ENCODE data around the gene C6orf52. TPM values are rescaled to one million over a fixed set of nuclear protein-coding genes. Genes with fewer than 3 reads are reported as not detected.

Gene C6orf52
- total and polyA plus RNA-seq, 9 of the 15 experiments (the other 6 are each of a cell fraction or from before 2014, with no cell fraction given): 6.7 to 37.0 (median 11.1) TPM

DNA sequence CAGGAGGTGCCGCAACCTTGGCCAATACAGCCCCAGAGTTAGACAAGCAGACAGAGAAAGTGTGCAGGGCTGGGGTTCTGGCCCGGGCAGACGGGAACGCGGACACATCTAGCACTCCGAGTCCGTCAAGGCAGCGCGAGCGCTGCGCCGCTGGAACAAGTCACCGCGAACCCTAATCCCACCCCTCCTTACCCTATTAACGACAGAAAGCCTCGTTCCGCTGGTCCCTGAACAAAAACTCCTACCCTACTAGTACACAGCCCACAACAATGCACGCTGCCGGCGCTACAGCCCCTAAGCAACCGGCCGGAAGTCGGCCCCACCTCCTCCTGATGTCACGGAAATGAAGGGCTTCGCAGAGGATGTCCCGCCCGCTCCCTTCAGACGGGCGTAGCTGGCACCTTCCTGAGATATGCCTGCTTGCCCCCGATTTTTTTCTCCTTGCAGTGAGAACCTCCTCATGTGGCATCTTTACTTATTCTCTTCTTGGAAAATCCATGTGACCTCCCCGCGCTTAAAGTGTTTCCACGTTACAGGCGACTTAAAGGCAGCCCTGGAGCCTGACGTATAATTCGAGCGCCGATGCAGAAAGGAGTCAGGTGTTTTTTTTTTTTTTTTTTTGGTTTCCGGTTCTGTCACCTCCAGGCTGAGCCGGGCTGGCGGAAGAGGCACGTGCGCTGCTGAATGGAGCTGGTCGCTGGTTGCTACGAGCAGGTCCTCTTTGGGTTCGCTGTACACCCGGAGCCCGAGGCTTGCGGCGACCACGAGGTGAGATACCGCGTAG, at the start of gene C6orf52, which contains the start of gene PAK1IP1 (continued):
- TF ChIP-seq ZNF263 (CRISPR knock-in tag; IDR thresholded peaks at IDR 0.05; ENCODE audit: borderline replicate concordance): no peak; the same call in 1 of the 2 replicates
- TF ChIP-seq, protein P1, sequence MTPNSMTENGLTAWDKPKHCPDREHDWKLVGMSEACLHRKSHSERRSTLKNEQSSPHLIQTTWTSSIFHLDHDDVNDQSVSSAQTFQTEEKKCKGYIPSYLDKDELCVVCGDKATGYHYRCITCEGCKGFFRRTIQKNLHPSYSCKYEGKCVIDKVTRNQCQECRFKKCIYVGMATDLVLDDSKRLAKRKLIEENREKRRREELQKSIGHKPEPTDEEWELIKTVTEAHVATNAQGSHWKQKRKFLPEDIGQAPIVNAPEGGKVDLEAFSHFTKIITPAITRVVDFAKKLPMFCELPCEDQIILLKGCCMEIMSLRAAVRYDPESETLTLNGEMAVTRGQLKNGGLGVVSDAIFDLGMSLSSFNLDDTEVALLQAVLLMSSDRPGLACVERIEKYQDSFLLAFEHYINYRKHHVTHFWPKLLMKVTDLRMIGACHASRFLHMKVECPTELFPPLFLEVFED (CRISPR knock-in tag; conservative IDR thresholded peaks at IDR 0.05): no peak
- TF ChIP-seq KAT8 (IDR thresholded peaks at IDR 0.05; ENCODE audit: low read depth): no peak
- no peak; the same call in 1 of the 2 replicates for TF ChIP-seq ZNF175 (CRISPR knock-in tag; IDR thresholded peaks at IDR 0.05; ENCODE audit: low read depth)
- TF ChIP-seq, protein P2, sequence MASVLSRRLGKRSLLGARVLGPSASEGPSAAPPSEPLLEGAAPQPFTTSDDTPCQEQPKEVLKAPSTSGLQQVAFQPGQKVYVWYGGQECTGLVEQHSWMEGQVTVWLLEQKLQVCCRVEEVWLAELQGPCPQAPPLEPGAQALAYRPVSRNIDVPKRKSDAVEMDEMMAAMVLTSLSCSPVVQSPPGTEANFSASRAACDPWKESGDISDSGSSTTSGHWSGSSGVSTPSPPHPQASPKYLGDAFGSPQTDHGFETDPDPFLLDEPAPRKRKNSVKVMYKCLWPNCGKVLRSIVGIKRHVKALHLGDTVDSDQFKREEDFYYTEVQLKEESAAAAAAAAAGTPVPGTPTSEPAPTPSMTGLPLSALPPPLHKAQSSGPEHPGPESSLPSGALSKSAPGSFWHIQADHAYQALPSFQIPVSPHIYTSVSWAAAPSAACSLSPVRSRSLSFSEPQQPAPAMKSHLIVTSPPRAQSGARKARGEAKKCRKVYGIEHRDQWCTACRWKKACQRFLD (CRISPR knock-in tag; IDR thresholded peaks at IDR 0.05): peak; percentile 97
- TF ChIP-seq ZNF311 (CRISPR knock-in tag; IDR thresholded peaks at IDR 0.05): no peak
- TF ChIP-seq DNMT1 (IDR thresholded peaks at IDR 0.05): no peak
- no peak for TF ChIP-seq NUFIP1 (IDR thresholded peaks at IDR 0.05; ENCODE audit: partially characterized antibody)
- no peak; the same call in 1 of the 2 replicates for TF ChIP-seq MEF2A (IDR thresholded peaks at IDR 0.05; ENCODE audit: control insufficient read depth, low read depth, low read length)
- peak; percentile 55 for TF ChIP-seq JUND (IDR thresholded peaks at IDR 0.05; ENCODE audit: borderline replicate concordance, low read depth, low read length)
- TF ChIP-seq JUND (tag; IDR thresholded peaks at IDR 0.05; ENCODE audit: borderline replicate concordance, low read depth, low read length): peak; percentile 63; the same call in 2 of the 3 replicates
- TF ChIP-seq, protein P3, sequence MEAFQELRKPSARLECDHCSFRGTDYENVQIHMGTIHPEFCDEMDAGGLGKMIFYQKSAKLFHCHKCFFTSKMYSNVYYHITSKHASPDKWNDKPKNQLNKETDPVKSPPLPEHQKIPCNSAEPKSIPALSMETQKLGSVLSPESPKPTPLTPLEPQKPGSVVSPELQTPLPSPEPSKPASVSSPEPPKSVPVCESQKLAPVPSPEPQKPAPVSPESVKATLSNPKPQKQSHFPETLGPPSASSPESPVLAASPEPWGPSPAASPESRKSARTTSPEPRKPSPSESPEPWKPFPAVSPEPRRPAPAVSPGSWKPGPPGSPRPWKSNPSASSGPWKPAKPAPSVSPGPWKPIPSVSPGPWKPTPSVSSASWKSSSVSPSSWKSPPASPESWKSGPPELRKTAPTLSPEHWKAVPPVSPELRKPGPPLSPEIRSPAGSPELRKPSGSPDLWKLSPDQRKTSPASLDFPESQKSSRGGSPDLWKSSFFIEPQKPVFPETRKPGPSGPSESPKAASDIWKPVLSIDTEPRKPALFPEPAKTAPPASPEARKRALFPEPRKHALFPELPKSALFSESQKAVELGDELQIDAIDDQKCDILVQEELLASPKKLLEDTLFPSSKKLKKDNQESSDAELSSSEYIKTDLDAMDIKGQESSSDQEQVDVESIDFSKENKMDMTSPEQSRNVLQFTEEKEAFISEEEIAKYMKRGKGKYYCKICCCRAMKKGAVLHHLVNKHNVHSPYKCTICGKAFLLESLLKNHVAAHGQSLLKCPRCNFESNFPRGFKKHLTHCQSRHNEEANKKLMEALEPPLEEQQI (IDR thresholded peaks at IDR 0.05): peak; percentile 88
- TF ChIP-seq, protein P4, sequence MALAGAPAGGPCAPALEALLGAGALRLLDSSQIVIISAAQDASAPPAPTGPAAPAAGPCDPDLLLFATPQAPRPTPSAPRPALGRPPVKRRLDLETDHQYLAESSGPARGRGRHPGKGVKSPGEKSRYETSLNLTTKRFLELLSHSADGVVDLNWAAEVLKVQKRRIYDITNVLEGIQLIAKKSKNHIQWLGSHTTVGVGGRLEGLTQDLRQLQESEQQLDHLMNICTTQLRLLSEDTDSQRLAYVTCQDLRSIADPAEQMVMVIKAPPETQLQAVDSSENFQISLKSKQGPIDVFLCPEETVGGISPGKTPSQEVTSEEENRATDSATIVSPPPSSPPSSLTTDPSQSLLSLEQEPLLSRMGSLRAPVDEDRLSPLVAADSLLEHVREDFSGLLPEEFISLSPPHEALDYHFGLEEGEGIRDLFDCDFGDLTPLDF (CRISPR knock-in tag; IDR thresholded peaks at IDR 0.05): peak; percentile 35; the same call in 1 of the 2 replicates
- TF ChIP-seq CHD2 (IDR thresholded peaks at IDR 0.05; ENCODE audit: low read depth, low read length): no peak; the same call in 1 of the 2 replicates
- TF ChIP-seq, protein P5, sequence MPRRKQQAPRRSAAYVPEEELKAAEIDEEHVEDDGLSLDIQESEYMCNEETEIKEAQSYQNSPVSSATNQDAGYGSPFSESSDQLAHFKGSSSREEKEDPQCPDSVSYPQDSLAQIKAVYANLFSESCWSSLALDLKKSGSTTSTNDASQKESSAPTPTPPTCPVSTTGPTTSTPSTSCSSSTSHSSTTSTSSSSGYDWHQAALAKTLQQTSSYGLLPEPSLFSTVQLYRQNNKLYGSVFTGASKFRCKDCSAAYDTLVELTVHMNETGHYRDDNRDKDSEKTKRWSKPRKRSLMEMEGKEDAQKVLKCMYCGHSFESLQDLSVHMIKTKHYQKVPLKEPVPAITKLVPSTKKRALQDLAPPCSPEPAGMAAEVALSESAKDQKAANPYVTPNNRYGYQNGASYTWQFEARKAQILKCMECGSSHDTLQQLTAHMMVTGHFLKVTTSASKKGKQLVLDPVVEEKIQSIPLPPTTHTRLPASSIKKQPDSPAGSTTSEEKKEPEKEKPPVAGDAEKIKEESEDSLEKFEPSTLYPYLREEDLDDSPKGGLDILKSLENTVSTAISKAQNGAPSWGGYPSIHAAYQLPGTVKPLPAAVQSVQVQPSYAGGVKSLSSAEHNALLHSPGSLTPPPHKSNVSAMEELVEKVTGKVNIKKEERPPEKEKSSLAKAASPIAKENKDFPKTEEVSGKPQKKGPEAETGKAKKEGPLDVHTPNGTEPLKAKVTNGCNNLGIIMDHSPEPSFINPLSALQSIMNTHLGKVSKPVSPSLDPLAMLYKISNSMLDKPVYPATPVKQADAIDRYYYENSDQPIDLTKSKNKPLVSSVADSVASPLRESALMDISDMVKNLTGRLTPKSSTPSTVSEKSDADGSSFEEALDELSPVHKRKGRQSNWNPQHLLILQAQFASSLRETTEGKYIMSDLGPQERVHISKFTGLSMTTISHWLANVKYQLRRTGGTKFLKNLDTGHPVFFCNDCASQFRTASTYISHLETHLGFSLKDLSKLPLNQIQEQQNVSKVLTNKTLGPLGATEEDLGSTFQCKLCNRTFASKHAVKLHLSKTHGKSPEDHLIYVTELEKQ (CRISPR knock-in tag; IDR thresholded peaks at IDR 0.05): no peak
- peak; percentile 54; the same call in 1 of the 2 replicates for TF ChIP-seq SNIP1 (IDR thresholded peaks at IDR 0.05; ENCODE audit: low read depth)
- TF ChIP-seq EP300 (IDR thresholded peaks at IDR 0.05; ENCODE audit: low read length): no peak; the same call in none of the 2 replicates
